Activated CD4-positive, alpha-beta T cell treated with anti-CD3 and anti-CD28 coated beads for 4 hours (primary cell): Measurements from ENCODE around the gene MX2.
"Not testable (repeated sequence)": the region's sequence is repeated elsewhere in the genome, so short reads cannot be mapped to it uniquely, and the experiment has no call there.

Experiments
- DNase-seq, 2 donors: peaks; one replicate each; pipeline ENCODE4 v3.0.0-alpha.2; 2020

Gene MX2, protein sequence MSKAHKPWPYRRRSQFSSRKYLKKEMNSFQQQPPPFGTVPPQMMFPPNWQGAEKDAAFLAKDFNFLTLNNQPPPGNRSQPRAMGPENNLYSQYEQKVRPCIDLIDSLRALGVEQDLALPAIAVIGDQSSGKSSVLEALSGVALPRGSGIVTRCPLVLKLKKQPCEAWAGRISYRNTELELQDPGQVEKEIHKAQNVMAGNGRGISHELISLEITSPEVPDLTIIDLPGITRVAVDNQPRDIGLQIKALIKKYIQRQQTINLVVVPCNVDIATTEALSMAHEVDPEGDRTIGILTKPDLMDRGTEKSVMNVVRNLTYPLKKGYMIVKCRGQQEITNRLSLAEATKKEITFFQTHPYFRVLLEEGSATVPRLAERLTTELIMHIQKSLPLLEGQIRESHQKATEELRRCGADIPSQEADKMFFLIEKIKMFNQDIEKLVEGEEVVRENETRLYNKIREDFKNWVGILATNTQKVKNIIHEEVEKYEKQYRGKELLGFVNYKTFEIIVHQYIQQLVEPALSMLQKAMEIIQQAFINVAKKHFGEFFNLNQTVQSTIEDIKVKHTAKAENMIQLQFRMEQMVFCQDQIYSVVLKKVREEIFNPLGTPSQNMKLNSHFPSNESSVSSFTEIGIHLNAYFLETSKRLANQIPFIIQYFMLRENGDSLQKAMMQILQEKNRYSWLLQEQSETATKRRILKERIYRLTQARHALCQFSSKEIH

DNA sequence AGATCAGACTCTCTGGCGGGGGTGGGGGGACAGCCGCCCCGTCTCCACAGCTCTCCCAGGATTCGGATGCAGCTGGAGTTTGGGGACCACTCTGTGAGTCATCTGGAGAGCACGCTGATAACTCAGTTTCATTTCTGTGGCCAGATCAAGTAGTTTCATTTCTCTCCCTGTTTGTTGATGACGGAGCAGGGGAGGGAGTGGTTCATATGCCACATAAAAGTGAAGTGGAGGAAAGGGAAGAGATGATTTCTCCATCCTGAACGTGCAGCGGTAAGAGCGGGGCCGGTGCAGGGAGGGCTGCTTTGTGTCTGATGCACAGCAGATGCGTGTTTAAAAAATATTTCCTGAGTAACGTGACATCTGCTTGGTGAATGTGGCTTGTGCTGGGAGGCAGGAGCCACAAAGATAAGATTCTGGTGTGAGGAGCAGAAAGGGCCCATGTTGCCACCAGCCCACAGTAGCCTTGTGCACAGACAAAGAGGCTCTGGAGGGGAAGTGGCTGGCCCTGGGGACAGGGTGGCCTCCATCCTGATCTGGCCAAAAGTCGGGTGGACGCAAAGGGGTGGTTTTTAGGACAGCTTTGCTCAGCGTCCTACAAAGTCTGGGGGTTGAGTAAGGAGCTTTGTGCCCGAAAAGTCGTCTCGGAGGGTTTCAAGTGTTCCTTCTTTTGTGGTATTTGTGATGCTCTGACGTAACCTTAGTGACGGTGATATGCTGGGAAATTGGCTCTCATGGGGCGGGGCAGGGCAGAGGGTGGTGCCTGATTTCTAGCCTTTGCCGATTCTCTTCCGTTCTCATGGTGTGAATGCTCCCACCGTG lies at the start of gene MX2:
TSS of gene MX2 (plus strand) at position 242 of the 819 bp plus-strand sequence. CDS start 14,880 bp downstream, outside the sequence.
- DNase-seq, result peak; percentile 81

DNA sequence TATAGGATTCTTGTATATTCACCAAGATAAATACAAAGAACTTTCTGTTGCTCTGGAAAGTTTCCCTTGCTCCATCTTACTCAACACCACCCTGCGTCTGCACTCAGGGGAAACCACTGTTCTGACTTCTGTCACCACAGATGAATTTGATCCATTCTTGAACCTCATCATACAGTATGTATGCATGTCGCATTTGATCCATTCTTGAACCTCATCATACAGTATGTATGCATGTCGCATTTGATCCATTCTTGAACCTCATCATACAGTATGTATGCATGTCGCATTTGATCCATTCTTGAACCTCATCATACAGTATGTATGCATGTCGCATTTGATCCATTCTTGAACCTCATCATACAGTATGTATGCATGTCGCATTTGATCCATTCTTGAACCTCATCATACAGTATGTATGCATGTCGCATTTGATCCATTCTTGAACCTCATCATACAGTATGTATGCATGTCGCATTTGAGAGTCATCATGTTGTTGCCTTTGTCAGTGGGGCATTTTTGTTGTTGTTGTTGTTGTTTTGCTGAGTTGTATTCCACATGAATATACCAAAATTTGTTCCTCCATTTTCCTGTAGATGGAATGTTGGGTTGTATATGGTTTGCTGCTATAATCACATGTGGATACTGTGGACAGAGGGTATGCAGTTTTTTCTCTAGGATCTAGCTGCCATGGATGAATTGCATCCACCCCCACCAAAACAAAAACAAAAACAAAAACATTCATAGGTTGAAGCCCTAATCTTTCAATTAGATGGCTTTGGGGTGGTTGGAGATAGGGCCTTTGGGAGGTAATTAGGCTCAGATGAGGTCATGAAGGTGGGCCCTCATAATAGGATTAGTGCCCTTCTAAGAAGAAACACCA lies 48.3 kb upstream of the MX2 start:
- not testable (repeated sequence) for DNase-seq

DNA sequence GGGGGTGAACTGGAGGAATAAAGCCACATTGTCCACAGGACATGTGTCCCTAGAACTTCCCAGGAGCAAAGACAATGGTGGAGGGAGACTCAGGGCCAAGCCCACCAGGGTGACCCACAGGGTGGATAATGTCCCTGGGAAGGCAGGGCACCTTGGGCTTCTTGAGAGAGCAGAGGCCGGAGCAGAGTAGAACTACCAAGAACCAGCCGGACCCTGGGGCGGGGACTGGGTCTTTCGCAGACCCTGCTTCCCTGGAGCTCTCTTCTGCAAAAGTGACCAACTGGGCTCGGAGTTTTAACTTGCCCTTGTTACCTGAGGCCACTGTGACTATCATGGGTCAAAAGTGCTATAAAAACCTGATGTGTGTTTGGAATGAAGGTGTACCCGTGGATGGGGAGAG lies 46.1 kb upstream of the MX2 start:
- DNase-seq, result no peak

- DNase-seq, result no peak
These were observed 45.4 kb upstream of the MX2 start, which contains the start of gene FAM3B for GRCh38 chr21:41316200-41317062. TSS of gene FAM3B (plus strand) at chr21:41316801. CDS start at chr21:41316880, 79 bp downstream.

GRCh38 chr21:41317063-41317392 lies 44.8 kb upstream of the MX2 start:
- no peak for DNase-seq

DNA sequence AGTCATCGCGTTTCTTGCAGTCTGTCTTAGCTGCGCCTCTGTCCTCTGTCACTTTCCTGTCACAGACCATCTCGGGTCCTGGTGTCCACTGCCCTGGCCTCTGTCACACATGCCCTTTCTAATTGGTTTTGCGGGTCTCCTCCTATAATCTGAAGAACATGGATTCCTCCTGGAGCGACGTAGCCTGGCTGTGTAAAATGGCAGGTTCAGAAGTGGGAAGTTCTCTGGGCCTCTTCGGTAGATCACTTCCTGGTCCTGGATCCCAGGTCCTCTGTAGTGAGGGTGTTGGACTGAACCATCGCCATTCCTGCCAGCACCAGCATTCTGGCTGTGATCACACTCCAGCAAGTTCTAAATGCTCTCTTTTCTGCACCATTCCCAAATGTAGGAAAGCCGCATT lies 44.4 kb upstream of the MX2 start:
- DNase-seq, result no peak

GRCh38 chr21:41318218-41318617 lies 43.6 kb upstream of the MX2 start:
- DNase-seq, result no peak

GRCh38 chr21:41319273-41319672 lies 42.6 kb upstream of the MX2 start:
- no peak for DNase-seq

DNA sequence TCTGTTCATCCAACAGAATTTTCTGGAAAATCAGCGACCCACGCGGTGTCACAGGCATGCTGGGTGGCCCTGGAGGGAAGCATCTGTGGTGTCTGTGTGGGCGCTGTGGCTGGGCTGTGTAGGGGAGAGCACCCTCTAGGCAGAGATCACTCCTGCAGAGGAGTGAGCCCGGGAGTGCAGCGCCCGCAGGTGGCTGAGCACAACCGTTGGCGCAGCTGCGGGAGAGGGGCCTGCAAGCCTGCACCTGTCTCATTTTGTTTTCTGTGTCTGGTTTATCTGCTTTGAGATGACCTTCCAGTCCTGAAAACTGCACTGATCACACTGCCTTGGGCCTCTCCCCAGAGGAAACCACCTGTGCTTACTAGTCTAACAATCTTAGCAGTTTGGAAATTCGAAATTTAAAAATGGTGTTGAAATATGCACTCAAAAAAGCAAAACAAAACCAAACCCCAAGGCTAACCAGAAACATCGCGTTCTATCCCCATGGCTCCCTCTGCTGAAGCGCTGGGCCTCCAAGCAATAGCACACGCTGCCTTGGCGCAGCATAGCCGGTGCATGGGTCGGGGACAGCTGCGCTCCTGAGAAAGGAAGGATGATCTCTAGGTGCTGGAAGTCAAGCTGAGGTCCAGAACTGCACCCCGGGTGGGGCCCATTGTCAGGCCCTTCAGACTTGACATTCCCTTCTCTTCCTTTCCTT lies 40.5 kb upstream of the MX2 start:
- DNase-seq, result no peak

- DNase-seq, result no peak
These were observed 39.8 kb upstream of the MX2 start for GRCh38 chr21:41321908-41322495.

DNA sequence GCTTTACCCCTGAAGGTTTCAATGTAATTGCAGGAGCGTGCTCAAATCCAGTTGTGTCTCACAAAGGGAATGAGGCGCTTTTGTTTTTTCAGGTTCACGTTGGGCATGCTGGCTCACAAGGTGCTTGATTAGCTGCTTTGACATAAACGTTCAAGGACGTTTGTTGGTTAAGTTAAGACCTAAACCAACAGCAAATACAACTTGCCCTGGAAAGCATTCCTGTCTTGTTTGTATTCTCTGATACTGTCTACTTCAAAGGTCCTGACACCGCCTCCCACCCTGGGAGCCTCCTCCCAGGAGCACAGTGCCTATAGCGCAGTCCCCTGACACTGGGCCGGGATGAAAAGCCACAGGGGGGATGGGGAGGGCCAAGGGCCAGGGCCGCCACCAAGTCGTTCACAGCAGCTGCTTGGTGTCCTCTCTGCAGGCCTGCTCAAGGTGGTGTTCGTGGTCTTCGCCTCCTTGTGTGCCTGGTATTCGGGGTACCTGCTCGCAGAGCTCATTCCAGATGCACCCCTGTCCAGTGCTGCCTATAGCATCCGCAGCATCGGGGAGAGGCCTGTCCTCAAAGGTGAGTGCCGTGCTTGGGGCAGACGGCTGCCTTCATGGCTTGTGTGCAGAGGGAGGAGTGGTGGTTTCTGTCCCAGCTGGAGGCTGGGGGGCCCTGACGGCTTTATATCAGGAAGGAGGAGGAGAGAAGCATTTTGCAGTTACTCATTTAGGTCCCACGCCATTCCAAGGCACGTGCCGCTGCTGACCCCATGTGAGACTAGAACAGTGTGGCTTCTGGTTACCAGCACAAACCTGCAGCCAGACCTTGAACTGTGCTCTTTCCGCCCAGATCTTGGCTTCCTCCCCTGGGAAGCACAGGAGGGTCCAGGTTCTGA lies 39.1 kb upstream of the MX2 start:
- no peak for DNase-seq

GRCh38 chr21:41325138-41325912 lies 36.5 kb upstream of the MX2 start:
- DNase-seq, result no peak

- DNase-seq, result no peak
These were observed 35.3 kb upstream of the MX2 start for GRCh38 chr21:41326414-41327080.

DNA sequence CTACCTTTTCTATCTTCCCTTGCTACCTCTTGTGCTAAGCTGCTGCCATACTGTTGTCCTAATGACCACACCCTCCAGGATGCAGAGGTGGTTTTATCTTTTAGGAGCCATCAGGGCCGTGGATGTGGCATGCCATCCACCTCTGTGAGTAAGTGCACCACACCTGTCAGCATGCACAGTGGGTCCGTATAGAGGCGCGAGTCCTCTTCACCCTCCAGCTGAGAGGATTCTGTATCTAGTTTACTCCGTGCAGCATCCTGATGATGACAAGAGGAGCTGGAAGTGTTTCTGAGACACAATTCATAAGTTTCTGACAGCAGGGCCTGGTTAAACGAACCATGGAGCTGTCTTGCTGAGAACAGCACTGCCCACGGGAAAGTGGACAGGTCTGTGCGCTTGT lies 34.1 kb upstream of the MX2 start:
- DNase-seq, result no peak

GRCh38 chr21:41328660-41329607 lies 32.9 kb upstream of the MX2 start:
- no peak for DNase-seq

- DNase-seq, result no peak
These were observed 28.1 kb upstream of the MX2 start for GRCh38 chr21:41333752-41334151.

DNA sequence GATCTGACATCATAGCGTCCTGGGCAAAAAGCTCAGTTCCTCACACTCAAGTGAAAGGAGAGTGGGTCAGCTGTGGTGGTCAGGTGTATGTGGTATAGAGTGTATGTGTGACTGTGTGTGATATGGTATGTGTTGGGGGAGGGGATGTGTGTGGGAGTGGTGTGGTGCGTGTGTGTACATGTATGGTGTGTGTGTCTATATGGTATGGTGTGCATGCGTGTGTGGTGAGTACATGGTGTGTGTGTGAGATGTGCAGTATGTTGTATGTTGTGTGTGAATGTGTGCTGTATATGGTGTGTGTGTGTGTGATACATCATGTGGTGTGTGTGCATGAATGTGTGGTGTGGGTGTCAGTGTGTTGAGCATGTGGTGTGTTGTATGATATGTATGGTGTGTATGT lies 24.3 kb upstream of the MX2 start:
- no peak for DNase-seq
